RWPE2 (cell line): Measurements from ENCODE around the gene KCTD3.

Experiments used
- ATAC-seq: fragments of 200-7000 bp; cut with Tn5 transposase; 3 replicates; pipeline ENCODE4 v1.9.1; 2021; ENCODE audit warnings: low read depth
- DNase-seq: peaks from one replicate; pipeline ENCODE4 v3.0.0-alpha.2; 2020; ENCODE audit warnings: low spot score
- H3K27ac ChIP-seq: fragments of 450-650 bp; 2 replicates; pipeline ENCODE4 v1.5.1; 2017; ENCODE audit warnings: mild to moderate bottlenecking; ENCODE audit not compliant: poor library complexity, severe bottlenecking
- H3K27me3 ChIP-seq: fragments of 250-450 bp; sonication (Bioruptor Pico); 2 replicates; pipeline ENCODE4 v1.5.1; 2021; ENCODE audit warnings: mild to moderate bottlenecking, moderate library complexity; ENCODE audit not compliant: insufficient read depth, poor library complexity, severe bottlenecking
- H3K36me3 ChIP-seq: fragments of 250-450 bp; sonication (Bioruptor Pico); 2 replicates; pipeline ENCODE4 v1.5.1; 2020; ENCODE audit warnings: low read depth, mild to moderate bottlenecking, moderate library complexity
- H3K4me1 ChIP-seq: fragments of 250-450 bp; sonication (Bioruptor Pico); 2 replicates; pipeline ENCODE4 v1.5.1; 2021; ENCODE audit warnings: mild to moderate bottlenecking, moderate library complexity; ENCODE audit not compliant: insufficient read depth, poor library complexity, severe bottlenecking
- H3K4me3 ChIP-seq: fragments of 250-450 bp; sonication (Bioruptor Pico); 2 replicates; pipeline ENCODE4 v1.5.1; 2021; ENCODE audit warnings: mild to moderate bottlenecking, moderate library complexity; ENCODE audit not compliant: severe bottlenecking
- H3K9me3 ChIP-seq: fragments of 250-450 bp; sonication (Bioruptor Pico); 2 replicates; pipeline ENCODE4 v1.5.1; 2021; ENCODE audit warnings: mild to moderate bottlenecking, moderate library complexity; ENCODE audit not compliant: severe bottlenecking
- TF ChIP-seq, protein P1 (sequence below): fragments of 450-650 bp; IDR thresholded peaks from one replicate; pipeline ENCODE4 v1.5.1; 2017; ENCODE audit warnings: mild to moderate bottlenecking, moderate library complexity; ENCODE audit not compliant: poor library complexity, severe bottlenecking

KCTD3 gene

DNA sequence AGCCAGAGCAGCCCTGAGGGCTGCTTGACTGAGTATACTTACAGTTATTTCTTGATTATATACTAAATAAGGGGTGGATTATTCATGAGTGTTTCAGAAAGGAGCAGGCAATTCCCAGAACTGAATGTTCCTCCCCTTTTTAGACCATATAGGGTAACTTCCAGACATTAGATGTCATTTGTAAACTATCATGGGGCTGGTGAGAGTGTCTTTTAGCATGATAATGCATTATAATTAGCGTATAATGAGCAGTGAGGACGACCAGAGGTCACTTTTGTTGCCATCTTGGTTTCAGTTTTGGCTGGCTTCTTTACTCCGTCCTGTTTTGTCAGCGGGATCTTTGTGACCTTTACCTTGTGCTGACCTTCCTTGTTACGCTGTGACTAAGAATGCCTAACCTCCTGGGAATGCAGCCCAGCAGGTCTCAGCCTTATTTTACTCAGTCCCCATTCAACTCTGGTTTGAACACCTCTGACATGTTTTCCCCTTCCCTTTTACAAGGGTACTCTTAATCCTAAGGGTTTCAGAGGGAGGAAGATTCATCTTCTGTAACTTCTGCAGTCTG, 16.2 kb downstream of the KCTD3 start:
- no peaks in the 10 kb centered on the region for H3K27me3 ChIP-seq
- H3K27ac ChIP-seq: peak overlapping the region; percentile 63
- peaks cover 12% of the 10 kb centered on the region for H3K4me1 ChIP-seq
- H3K9me3 ChIP-seq: no peaks in the 10 kb centered on the region
- TF ChIP-seq, protein P1, sequence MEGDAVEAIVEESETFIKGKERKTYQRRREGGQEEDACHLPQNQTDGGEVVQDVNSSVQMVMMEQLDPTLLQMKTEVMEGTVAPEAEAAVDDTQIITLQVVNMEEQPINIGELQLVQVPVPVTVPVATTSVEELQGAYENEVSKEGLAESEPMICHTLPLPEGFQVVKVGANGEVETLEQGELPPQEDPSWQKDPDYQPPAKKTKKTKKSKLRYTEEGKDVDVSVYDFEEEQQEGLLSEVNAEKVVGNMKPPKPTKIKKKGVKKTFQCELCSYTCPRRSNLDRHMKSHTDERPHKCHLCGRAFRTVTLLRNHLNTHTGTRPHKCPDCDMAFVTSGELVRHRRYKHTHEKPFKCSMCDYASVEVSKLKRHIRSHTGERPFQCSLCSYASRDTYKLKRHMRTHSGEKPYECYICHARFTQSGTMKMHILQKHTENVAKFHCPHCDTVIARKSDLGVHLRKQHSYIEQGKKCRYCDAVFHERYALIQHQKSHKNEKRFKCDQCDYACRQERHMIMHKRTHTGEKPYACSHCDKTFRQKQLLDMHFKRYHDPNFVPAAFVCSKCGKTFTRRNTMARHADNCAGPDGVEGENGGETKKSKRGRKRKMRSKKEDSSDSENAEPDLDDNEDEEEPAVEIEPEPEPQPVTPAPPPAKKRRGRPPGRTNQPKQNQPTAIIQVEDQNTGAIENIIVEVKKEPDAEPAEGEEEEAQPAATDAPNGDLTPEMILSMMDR: no peak
- H3K4me3 ChIP-seq: no peak overlapping the region
- ATAC-seq: peak; percentile 96
- no peak for DNase-seq
- H3K36me3 ChIP-seq: 0 out of 2 replicates have a peak, but pooled peaks cover 3% of the 10 kb centered on the region

DNA sequence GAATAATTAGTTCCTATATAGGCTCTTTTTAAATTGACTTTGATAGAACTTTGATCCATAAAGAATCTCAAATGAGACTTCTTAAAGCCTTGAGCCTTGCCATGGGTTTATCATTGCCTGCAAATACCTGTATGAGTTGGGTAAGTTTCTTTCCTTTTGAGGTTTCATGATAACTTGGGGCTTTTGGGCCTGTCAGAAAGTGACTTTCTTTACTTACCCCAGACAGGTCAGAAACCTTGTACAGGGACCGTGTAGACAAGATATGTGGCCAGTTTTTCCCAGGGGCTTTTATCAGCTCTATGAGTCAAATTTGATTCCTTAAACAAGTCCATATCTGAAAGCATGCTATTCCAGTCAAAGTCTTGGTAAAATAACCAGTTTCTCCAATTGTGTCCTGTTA, 17.3 kb downstream of the KCTD3 start:
- H3K9me3 ChIP-seq: no peaks in the 10 kb centered on the region
- H3K36me3 ChIP-seq: no peaks in the 10 kb centered on the region
- peaks cover 12% of the 10 kb centered on the region for H3K4me1 ChIP-seq
- DNase-seq: no peak
- peak overlapping the region; percentile 63 for H3K27ac ChIP-seq
- no peak for ATAC-seq
- H3K4me3 ChIP-seq: no peak overlapping the region
- H3K27me3 ChIP-seq: no peaks in the 10 kb centered on the region
- TF ChIP-seq, protein P1: no peak

DNA sequence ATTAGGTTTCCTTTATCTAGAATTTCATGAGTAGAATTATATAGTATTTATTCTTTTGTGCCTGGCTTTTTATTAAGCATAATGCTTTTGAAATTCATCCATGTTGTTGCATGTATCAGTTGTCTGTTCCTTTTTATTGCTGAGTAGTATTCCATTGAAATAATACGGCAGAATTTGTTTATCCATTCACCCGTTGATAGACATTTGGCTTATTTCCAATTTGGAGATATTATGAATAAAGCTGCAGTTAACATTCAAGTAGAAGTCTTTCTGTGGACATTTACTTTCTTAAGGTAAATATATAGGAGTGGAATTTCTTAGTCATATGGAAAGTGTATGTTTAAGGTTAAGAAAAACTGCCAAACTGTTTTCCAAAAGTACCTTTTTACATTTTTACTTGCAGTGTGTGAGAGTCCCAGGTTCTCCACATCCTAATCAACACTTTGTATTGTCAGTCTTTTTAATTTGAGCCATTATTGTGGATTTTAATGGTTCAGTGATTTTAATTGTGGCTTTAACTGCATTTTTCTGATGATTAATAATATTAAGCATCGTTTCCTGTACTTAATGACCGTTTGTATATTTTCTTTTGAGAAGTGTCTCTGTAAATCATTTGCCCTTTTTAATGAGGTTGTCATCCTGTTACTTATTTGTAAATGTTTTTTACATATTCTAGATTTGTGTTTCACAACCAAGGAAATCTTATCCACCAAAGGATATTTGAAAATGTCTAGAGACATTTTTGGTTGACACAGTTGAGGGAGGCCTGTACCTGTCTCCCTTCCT, 22.7 kb downstream of the KCTD3 start:
- TF ChIP-seq, protein P1: no peak
- no peak for DNase-seq
- Histone ChIP-seq H3K4me1 (peaks cover 2% of the 10 kb centered on the region), H3K27ac (no peak overlapping the region), H3K4me3 (no peak overlapping the region), H3K27me3 (no peaks in the 10 kb centered on the region), H3K9me3 (no peaks in the 10 kb centered on the region), H3K36me3 (no peaks in the 10 kb centered on the region)
- ATAC-seq: no peak

DNA sequence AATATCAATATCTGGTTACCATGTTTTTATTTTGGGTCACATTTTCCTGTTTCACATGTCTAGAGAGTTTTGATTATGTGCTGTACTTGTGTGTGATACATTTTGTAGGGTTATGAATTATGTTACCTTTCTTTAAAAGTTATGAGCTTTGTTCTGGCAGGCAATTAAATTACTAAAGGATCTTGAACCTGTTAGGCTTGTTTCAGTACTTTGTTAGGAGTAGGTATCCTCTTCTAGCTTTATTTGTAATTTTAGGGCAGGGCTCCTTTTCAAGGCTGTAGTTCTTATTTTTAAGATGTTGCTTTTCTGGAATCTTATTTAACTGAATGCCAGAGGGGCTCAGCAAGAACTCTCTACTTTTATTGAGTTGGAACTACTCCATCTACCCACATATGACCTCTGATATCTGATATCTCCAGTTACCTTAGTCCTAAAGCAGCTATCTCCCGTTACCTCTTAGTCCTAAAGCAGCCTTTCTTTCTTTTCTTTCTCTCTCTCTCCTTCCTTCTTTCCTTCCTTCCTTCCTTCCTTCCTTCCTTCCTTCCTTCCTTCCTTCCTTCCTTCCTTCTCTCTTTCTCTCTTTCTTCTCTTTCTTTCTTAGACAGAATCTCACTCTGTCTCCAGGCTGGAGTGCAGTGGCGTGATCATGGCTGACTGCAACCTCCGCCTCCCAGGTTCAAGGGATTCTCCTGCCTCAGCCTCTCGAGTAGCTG, 23.8 kb downstream of the KCTD3 start:
- Histone ChIP-seq H3K27me3 (no peaks in the 10 kb centered on the region), H3K9me3 (no peaks in the 10 kb centered on the region), H3K27ac (no peak overlapping the region), H3K36me3 (peaks cover 3% of the 10 kb centered on the region; the same call in 1 of the 2 replicates), H3K4me3 (no peak overlapping the region), H3K4me1 (peaks cover 4% of the 10 kb centered on the region)
- TF ChIP-seq, protein P1: no peak
- no peak for DNase-seq
- no peak for ATAC-seq
